Activated T-cell treated with anti-CD3 and anti-CD28 coated beads, Interleukin-2, amount 50 U/mL, for 72 hours (primary cell): ENCODE data around the gene IRX5. TPM values are rescaled to one million over a fixed set of nuclear protein-coding genes. Genes with fewer than 3 reads are reported as not detected.

Experiments used
- ATAC-seq, 2 donors: fragments of 150-1000 bp; cut with Tn5 transposase; replicated peaks in 1 of 2; 2 replicates each; pipeline ENCODE4 v1.10.0; 2021; ENCODE audit warnings: moderate library complexity in 2 of 2, mild to moderate bottlenecking in 1 of 2
- DNase-seq, 2 donors: peaks; one replicate each; pipeline ENCODE4 v3.0.0; 2021 to 2022; ENCODE audit warnings: mixed read lengths in 1 of 2
- H3K27ac Mint-ChIP-seq: one replicate; pipeline ENCODE4 v1.8.0; 2022; ENCODE audit warnings: mild to moderate bottlenecking, moderate library complexity, mixed read lengths
- H3K27me3 Mint-ChIP-seq: one replicate; pipeline ENCODE4 v1.8.0; 2022; ENCODE audit warnings: low read depth, mixed read lengths
- H3K36me3 Mint-ChIP-seq, 2 donors: one replicate each; pipeline ENCODE4 v1.8.0; 2022; ENCODE audit warnings: mixed read lengths in 2 of 2, mild to moderate bottlenecking in 1 of 2; ENCODE audit not compliant: insufficient read depth in 2 of 2
- H3K4me1 Mint-ChIP-seq: one replicate; pipeline ENCODE4 v1.8.0; 2022; ENCODE audit warnings: low read depth, mixed read lengths
- H3K4me3 Mint-ChIP-seq, 2 donors: one replicate each; pipeline ENCODE4 v1.8.0; 2022; ENCODE audit warnings: mild to moderate bottlenecking in 2 of 2, mixed read lengths in 2 of 2, moderate library complexity in 2 of 2
- H3K9me3 Mint-ChIP-seq, 2 donors: one replicate each; pipeline ENCODE4 v1.8.0; 2022; ENCODE audit warnings: mixed read lengths in 2 of 2
- total RNA-seq, 2 donors: library from RNA; stranded (reverse); gene quantifications; one replicate each; pipeline ENCODE4 v1.2.3, GENCODE V29; 2022

Gene IRX5
- total RNA-seq, 2 donors from 2014 or later: 0.74 to 1.4 TPM

DNA sequence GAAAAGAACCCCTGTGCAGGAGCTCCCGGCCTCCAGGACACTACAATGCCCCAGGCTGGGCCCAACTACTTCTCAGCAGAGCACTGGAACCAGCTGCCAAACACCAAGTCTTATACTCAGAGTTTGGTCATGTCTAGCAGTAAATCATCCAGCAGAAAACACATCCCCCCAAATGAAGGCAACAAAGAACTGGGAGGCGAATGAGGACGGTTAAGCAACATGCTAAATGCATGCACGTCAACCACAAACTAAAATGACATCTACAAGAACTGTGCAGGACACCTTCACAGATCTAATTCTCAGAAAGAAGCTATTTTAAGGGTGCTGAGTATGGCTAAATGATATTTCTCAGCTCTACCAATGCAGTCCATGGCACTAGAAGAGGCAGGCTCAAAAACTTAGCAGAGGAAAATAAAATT, 7.6 kb upstream of the IRX5 start:
- ATAC-seq (no peak), DNase-seq (no peak)
- Mint-ChIP-seq H3K36me3 (peaks cover 2 to 7% of the 10 kb centered on the region in 2 donors), H3K4me3 (no peak overlapping the region), H3K9me3 (peaks cover 0 to 2% of the 10 kb centered on the region in 2 donors), H3K27ac (no peak overlapping the region), H3K4me1 (peaks cover 10% of the 10 kb centered on the region), H3K27me3 (peaks cover 51% of the 10 kb centered on the region)

DNA sequence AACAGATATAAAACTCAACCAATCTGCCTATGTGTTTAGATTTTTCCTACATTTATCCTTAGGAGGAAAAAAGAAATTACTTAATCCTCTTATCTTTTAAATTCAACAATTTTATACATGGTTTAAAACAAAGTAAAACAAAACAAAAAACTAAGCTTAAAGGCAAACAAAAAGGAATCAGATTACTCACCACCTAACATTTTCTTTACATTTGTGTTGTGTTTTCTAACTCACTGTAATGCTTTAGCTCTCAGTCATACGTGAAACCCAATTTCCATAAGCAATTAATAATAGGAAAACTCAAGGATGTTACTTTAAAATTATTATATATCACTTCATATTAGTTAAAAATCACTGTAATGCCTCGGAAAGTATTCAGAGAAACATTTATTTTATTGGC, 6.7 kb upstream of the IRX5 start:
- Mint-ChIP-seq H3K27ac (no peak overlapping the region), H3K9me3 (peaks cover 0 to 2% of the 10 kb centered on the region in 2 donors), H3K36me3 (peaks cover 5 to 8% of the 10 kb centered on the region in 2 donors), H3K27me3 (peaks cover 48% of the 10 kb centered on the region), H3K4me3 (no peak overlapping the region), H3K4me1 (peaks cover 12% of the 10 kb centered on the region)
- DNase-seq (no peak), ATAC-seq (no peak)

DNA sequence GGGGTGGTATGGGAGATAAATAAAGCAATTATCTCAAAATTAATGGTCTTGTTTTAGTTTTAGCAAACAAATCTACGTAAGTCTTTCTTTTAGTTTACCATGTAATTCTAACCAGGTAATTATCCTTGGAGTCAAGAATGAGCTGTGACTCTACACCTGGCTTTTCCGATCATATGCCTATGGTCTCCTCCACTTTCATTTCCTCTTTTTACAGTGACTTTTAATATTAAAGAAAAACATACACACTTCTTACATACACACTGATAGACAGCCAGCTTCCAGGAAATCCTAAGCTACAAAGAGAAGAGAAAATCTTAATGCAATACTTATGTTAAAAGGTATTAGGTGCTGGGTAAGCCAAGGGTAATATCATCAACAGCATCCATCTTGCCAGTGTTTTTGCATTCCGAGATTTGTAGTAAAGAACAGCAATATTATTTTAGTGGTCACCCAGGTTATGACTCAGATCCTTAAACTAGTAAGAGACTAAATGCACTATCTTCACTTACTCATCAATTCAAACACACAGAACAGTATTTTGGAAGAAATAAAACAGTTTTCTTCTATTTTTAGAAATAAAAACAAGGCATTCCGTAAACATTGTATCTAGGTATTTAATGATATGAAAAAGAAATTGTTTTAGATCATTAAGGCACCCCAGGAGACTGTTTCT, 4.4 kb upstream of the IRX5 start:
- Mint-ChIP-seq H3K9me3 (peaks cover 0 to 2% of the 10 kb centered on the region in 2 donors), H3K4me3 (no peak overlapping the region), H3K27me3 (peaks cover 60% of the 10 kb centered on the region), H3K36me3 (peaks cover 8 to 10% of the 10 kb centered on the region in 2 donors), H3K27ac (no peak overlapping the region), H3K4me1 (peaks cover 24% of the 10 kb centered on the region)
- DNase-seq (no peak), ATAC-seq (no peak)

DNA sequence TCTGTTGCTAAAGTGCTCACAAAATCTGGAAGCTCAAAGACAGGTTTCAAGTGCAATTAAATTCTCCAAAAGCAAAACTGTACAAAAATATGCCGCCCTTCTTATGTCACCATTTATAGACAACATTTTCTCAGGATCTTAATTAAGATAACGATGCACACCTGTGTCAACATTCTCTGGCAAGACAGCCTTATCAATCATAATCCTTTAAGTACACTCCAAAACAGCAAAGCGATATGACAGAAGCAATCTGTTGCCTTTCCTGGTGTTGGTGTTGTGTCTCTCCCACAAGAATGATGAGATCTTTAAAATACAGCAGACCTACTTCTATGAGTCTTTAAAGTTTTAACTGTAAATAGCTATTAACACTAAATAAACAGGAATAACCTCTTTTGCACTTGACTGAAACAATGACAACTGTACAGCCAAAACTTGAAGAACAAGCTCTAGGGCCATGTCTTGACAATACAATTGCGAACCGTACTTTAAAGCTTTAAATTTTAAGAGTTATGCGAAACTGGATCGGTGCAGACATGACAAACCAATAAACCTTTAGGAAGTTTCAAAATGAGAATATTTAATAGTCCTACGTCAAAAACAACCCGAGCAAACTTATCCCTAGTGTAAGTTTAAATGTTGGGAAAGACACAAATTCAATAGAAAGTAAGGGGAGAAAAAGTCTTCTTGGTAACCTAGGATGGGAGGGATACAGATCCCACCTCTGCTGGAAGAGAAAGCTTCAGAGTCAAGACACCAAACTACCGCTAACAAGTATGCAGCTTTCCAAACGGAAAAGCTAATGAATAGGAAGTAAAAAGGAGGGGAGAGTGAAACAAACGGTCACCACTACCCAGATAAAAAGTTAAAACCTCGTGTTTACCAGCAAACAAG, 3.3 kb upstream of the IRX5 start:
- peaks cover 0 to 2% of the 10 kb centered on the region in 2 donors for H3K9me3 Mint-ChIP-seq
- no peak for ATAC-seq
- peaks cover 10 to 11% of the 10 kb centered on the region in 2 donors for H3K36me3 Mint-ChIP-seq
- H3K27me3 Mint-ChIP-seq: peaks cover 60% of the 10 kb centered on the region
- peak overlapping the region; percentile 2 for H3K27ac Mint-ChIP-seq
- H3K4me3 Mint-ChIP-seq: peak overlapping the region; percentile 88 to 92
- no peak for DNase-seq
- peaks cover 31% of the 10 kb centered on the region for H3K4me1 Mint-ChIP-seq

DNA sequence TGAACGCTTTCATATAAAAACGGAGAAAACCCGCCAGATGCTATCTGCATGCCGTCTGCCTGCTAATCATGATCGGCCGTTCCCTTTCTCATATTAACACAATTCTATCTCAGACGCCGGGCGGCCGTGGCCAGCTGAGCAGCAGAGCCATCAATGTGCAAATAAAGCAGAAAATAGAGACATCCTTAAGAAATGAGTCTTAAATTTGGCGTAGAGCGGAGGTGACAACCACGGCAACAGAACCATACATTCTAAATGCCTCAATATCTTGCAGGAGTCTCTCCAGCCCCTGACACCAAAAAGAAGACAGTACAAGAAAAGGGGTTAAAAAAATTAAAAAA, 2.7 kb upstream of the IRX5 start:
- DNase-seq (peak; percentile 21 to 30), ATAC-seq (no peak)
- H3K4me3 Mint-ChIP-seq: peak overlapping the region; percentile 88 to 92
- H3K4me1 Mint-ChIP-seq: peaks cover 35% of the 10 kb centered on the region
- H3K36me3 Mint-ChIP-seq: peaks cover 13% of the 10 kb centered on the region in 2 donors
- H3K27ac Mint-ChIP-seq: peak overlapping the region; percentile 2
- H3K27me3 Mint-ChIP-seq: peaks cover 62% of the 10 kb centered on the region
- peaks cover 0 to 2% of the 10 kb centered on the region in 2 donors for H3K9me3 Mint-ChIP-seq

DNA sequence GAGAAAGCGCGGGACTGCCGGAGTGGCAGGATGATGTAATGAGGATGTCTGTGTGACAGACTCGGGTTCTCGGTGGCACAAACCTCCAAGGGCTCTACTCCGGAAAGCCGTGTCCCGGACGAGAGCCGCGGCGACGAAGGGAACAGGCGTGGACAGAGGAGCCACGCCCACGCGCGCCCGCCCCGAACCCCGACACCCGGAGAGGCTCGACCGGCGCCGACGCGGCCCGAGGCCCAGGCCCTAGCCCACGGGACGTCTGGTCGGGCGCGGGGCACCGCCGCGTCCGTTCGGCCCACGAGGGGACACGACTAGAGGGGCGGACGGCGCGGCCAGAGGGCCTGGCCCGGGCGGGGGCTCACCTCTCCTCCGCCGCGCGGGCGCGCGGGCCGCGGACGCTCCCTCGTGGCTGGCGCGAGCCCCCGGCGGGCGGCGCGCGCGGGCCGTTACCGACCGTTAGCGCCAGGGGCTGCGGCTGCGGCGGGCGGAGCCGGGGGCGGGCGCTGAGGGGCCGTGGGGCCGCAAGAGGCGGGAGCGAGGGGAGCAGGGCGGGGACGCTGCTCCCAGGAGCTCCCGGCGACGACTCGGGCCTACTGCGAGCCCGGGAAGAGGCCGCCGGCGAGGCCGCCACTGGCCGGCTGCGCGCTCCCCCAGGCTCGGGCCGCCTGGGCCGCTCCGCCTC, 2.1 kb upstream of the IRX5 start:
- Mint-ChIP-seq H3K27me3 (peaks cover 64% of the 10 kb centered on the region), H3K27ac (no peak overlapping the region), H3K9me3 (peaks cover 0 to 2% of the 10 kb centered on the region in 2 donors), H3K36me3 (peaks cover 13 to 14% of the 10 kb centered on the region in 2 donors), H3K4me1 (peaks cover 35% of the 10 kb centered on the region), H3K4me3 (peak overlapping the region; percentile 91 to 92)
- ATAC-seq (peak; percentile 29 to 31), DNase-seq (peak; percentile 61 to 62)

DNA sequence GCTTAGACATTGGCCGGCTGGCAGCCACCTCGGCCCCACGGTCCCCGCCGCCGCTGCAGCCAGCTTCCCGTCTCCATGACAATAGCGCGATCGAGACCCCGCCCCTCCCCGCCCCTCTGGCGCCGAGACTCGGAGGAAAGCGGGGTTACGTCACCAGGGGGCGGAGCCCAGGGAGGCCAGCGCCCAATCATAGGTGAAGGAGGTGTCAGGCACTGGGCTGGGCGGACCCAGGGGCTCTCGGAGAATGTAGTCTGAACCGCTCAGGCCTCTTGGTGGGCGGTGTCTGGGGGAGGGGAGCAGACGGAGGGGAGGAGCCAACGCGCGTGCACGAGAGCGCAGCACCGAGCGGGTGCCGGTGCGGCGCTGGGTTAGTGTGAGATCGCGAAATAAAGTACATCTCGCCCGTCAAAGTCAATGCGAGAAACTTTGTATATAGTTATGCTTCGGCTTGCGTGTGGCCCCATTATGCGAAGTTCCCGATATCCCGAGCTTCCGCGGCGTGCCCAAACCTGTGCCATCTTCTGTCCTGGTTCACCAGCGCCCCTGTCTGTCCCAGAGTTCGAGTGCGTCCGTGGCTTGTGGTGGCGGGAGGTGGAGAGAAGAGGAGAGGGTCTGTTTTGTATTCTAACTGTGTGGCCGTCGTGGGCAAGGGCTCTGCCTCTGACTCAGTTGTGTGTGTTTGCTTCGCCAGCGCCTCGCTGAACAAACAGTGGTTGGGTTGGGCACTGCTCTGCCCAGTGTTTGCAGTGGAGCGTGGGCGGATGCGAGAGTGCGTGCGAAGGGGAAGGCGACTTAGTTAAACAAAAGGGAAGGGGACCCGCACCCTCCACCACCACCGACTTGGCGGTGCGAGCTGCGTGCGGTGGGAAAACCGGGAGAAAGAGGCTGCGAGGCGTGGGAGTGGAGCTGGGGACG, 1.3 kb upstream of the IRX5 start:
- peak overlapping the region; percentile 47 for H3K27ac Mint-ChIP-seq
- peaks cover 36% of the 10 kb centered on the region for H3K4me1 Mint-ChIP-seq
- H3K36me3 Mint-ChIP-seq: peaks cover 13 to 16% of the 10 kb centered on the region in 2 donors
- peaks cover 71% of the 10 kb centered on the region for H3K27me3 Mint-ChIP-seq
- H3K9me3 Mint-ChIP-seq: peaks cover 0 to 2% of the 10 kb centered on the region in 2 donors
- DNase-seq: peak; percentile 98 to 99
- ATAC-seq: peak; percentile 91 to 92
- H3K4me3 Mint-ChIP-seq: peak overlapping the region; percentile 90 to 91

DNA sequence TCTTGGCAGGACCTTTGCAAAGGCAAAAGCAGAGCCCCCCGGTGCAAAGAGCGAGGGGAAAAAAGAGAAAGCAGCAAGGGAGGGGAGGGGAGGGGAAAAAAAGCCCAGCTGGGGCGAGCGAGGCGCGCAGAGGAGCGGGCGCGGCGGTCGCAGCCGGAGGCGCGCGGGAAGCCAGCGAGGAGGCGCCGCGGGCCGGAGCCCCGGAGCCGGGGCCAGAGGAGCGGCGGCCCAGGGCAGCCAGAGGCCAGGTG, 129 bp downstream of the IRX5 start:
- no peak for ATAC-seq
- H3K36me3 Mint-ChIP-seq: peaks cover 13 to 16% of the 10 kb centered on the region in 2 donors
- H3K27me3 Mint-ChIP-seq: peaks cover 74% of the 10 kb centered on the region
- no peak overlapping the region for H3K27ac Mint-ChIP-seq
- peaks cover 45% of the 10 kb centered on the region for H3K4me1 Mint-ChIP-seq
- no peak for DNase-seq
- H3K9me3 Mint-ChIP-seq: peaks cover 0 to 2% of the 10 kb centered on the region in 2 donors
- peak overlapping the region; percentile 90 to 91 for H3K4me3 Mint-ChIP-seq

DNA sequence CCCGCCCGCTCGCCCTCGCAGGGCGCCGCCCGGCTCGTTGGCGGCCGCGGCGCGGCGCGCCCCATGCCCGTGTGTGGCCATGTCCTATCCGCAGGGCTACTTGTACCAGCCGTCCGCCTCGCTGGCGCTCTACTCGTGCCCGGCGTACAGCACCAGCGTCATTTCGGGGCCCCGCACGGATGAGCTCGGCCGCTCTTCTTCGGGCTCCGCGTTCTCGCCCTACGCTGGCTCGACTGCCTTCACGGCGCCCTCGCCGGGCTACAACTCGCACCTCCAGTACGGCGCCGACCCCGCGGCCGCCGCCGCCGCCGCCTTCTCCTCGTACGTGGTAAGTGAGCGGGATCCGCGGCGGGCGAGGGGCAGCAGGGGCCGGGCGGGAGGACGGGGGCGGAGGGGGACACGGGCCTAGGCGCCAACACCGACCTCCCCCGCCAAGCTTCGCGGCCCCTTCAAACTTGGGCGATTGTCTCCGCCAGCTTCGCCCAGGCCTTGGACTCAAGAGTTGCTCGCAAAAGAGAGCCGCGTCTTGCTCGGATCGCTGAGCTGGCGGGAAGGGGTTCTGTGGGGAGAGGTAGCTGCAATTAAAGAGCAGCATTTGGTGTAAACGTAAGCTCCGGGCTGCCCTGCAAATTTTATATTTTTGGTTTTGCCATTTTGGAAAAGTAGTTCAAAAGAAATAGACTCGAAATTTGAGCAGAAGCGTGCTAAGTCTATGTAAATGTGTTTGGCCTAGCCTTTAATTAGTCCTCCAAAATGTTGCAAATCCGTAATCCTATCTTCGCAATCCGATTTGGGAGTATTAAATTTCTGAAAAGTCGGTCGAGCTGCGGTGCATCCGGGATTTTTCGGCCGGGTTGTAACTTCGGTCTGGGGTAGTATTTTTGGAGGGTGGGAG, 702 bp downstream of the IRX5 start:
- H3K27me3 Mint-ChIP-seq: peaks cover 74% of the 10 kb centered on the region
- DNase-seq: peak; percentile 41 to 49
- peaks cover 51% of the 10 kb centered on the region for H3K4me1 Mint-ChIP-seq
- H3K4me3 Mint-ChIP-seq: peak overlapping the region; percentile 74 to 80
- H3K36me3 Mint-ChIP-seq: peaks cover 13 to 16% of the 10 kb centered on the region in 2 donors
- peak overlapping the region; percentile 60 for H3K27ac Mint-ChIP-seq
- ATAC-seq: no peak
- H3K9me3 Mint-ChIP-seq: peaks cover 0 to 2% of the 10 kb centered on the region in 2 donors

DNA sequence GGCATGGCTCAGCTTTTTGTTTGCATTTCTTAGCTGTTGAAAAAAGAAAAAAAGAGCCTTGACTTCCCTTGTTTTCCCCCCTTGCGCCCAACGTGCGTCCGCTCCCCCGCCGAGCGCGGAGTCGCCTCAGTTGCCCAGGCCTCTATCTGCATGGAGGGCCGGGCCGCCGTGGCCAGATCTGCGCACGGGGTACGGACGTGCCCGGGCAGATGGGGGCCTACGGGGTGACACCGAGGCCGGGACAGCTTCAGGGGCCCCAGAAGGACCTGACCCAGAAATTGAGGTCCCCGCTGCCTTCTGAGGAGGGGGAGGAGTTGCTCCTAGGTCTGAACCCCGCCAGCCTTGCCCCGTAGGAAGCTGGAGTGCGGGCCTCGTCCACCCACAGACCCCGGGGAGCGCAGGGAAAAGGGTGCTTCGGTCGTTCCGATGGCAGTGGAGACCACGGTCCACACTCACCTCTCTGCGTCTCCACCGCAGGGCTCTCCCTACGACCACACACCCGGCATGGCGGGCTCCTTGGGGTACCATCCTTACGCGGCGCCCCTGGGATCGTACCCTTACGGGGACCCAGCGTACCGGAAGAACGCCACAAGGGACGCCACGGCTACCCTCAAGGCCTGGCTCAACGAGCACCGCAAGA, 1.5 kb downstream of the IRX5 start:
- peaks cover 57% of the 10 kb centered on the region for H3K4me1 Mint-ChIP-seq
- peak overlapping the region; percentile 74 to 80 for H3K4me3 Mint-ChIP-seq
- peaks cover 0 to 1% of the 10 kb centered on the region in 2 donors for H3K9me3 Mint-ChIP-seq
- peak overlapping the region; percentile 60 for H3K27ac Mint-ChIP-seq
- peaks cover 72% of the 10 kb centered on the region for H3K27me3 Mint-ChIP-seq
- ATAC-seq (no peak), DNase-seq (no peak)
- H3K36me3 Mint-ChIP-seq: peaks cover 13 to 16% of the 10 kb centered on the region in 2 donors

DNA sequence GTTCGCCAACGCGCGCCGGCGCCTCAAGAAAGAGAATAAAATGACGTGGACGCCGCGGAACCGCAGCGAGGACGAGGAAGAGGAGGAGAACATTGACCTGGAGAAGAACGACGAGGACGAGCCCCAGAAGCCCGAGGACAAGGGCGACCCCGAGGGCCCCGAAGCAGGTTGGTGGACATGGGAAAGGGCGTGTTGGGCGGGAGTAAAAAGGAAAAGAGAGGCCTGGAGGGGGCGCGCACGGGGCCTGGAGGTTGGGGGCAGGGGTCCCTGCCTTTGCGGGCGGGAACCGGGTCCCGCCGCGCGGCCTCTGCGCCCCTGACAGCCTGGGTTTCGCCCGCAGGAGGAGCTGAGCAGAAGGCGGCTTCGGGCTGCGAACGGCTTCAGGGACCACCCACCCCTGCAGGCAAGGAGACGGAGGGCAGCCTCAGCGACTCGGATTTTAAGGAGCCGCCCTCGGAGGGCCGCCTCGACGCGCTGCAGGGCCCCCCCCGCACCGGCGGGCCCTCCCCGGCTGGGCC, 2.1 kb downstream of the IRX5 start:
- no peaks in the 10 kb centered on the region for H3K9me3 Mint-ChIP-seq
- peaks cover 11 to 13% of the 10 kb centered on the region in 2 donors for H3K36me3 Mint-ChIP-seq
- H3K4me3 Mint-ChIP-seq: peak overlapping the region; percentile 50 to 67
- peaks cover 67% of the 10 kb centered on the region for H3K27me3 Mint-ChIP-seq
- ATAC-seq: no peak
- H3K27ac Mint-ChIP-seq: no peak overlapping the region
- DNase-seq: no peak
- peaks cover 57% of the 10 kb centered on the region for H3K4me1 Mint-ChIP-seq
